ENCODE measurements around the gene COPS3.

COPS3 gene

DNA sequence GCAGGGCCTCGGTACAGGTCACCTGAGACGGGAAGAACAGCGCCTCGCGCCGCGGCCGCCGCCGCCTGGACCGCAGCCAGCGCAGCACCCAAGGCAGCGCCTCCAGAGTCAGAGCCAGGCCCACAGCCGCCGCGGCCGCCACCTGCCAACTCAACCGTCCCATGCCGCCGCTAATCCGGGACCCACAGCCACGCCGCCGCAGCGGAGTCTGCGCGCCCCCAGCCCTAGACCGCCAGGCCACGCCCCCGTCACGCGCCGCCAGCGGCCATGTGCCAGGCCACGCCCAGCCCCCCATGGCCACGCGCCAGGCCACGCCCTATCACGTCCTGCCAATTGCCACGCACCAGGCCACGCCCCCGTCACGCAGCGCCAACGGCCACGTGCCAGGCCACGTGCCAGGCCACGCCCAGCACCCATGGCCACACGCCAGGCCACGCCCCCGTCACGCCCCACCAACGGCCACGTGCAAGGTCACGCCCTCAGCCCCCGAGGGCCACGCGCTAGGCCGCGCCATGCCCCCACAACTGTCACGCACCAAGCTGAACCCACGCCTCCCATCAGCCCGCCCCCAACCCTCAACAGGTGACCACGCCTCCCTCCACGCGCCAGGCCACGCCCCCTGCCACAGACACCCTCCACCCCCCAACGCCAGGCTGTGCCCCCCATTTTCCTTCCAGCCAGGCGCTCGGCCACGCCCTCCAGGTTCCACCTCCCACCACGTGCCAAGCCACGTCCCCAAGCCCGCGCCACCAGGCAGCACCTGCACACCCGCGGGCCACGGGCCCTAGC lies 74.7 kb downstream of the COPS3 start, which contains the start of gene PLD6:
Gene PLD6, minus strand, starts transcription at position 210 of the 789 bp plus-strand sequence. Its CDS starts 47 bp downstream, at position 163.
- Mint-ChIP-seq H3K36me3 (ENCODE audit: low read depth) (peaks cover 35% of the 10 kb centered on the region), H3K27ac (peak within 1 kb of the TSS; percentile 84), H3K4me1 (ENCODE audit: low read depth) (peaks cover 33% of the 10 kb centered on the region), H3K4me3 (peak within 1 kb of the TSS; percentile 77), H3K9me3 (no peaks in the 10 kb centered on the region), H3K27me3 (peaks cover 15% of the 10 kb centered on the region)
- intact Hi-C loops (cut with micrococcal nuclease) = loop anchor here (2.0 kb wide), 1 partner anchor 56 kb away; no protein-coding TSS in a partner anchor

DNA sequence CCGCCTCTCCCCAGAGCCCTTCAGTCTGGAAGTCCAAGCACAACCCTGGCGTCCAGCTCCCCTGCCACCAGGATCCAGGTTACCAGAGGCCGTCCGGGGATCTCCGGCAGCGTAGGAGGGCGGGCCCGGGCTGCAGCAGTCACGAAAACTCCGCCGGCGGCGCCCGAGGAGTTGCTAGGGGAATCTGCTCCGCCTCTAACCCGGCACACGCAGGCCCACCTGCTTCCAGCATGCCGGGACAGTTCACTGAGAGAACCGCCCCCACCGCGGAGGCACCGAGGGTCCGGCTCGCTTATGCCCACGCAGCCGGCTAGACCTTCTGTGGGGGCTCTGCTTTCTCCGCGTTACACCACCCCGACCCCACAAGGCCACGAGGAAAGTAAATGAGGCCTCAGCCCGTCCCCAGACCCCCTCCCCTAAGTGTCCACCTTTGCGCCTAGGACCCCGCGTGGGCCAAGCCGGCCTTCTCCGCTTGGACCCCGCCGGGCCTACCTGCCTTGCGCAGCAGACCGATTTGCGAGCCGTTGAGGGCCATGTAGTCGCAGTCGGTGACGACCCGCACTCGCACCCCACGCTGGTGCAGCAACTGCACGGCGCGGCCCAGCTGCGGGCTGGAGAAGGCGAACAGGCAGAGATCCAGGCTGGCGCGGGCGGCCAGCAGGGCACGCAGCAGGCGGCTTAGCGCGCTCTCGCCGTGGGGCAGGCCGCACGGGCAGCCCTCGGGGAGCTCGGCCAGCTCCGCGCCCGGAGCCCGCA lies 75.5 kb downstream of the COPS3 start:
- peak overlapping the region; percentile 84 for H3K27ac Mint-ChIP-seq
- peaks cover 15% of the 10 kb centered on the region for H3K27me3 Mint-ChIP-seq
- peaks cover 31% of the 10 kb centered on the region for H3K36me3 Mint-ChIP-seq (ENCODE audit: low read depth)
- intact Hi-C loops (cut with micrococcal nuclease) = loop anchor here (2.0 kb wide), 1 partner anchor 55 kb away; no protein-coding TSS in a partner anchor
- peaks cover 33% of the 10 kb centered on the region for H3K4me1 Mint-ChIP-seq (ENCODE audit: low read depth)
- no peaks in the 10 kb centered on the region for H3K9me3 Mint-ChIP-seq
- H3K4me3 Mint-ChIP-seq = peak overlapping the region; percentile 77

GRCh38 chr17:17204635-17205231 lies 76.3 kb downstream of the COPS3 start:
- intact Hi-C loops (cut with micrococcal nuclease) = no loop called here
- Mint-ChIP-seq H3K27me3 (peaks cover 15% of the 10 kb centered on the region), H3K9me3 (no peaks in the 10 kb centered on the region), H3K4me3 (peak overlapping the region; percentile 77), H3K4me1 (ENCODE audit: low read depth) (peaks cover 33% of the 10 kb centered on the region), H3K27ac (peak overlapping the region; percentile 84), H3K36me3 (ENCODE audit: low read depth) (peaks cover 30% of the 10 kb centered on the region)

GRCh38 chr17:17204041-17204591 lies 76.9 kb downstream of the COPS3 start:
- H3K4me3 Mint-ChIP-seq = no peak overlapping the region

GRCh38 chr17:17203173-17203730 lies 77.8 kb downstream of the COPS3 start:
- intact Hi-C loops (cut with micrococcal nuclease) = no loop called here
- H3K4me3 Mint-ChIP-seq = no peak overlapping the region
- no peaks in the 10 kb centered on the region for H3K9me3 Mint-ChIP-seq
- peaks cover 30% of the 10 kb centered on the region for H3K36me3 Mint-ChIP-seq (ENCODE audit: low read depth)
- peaks cover 33% of the 10 kb centered on the region for H3K4me1 Mint-ChIP-seq (ENCODE audit: low read depth)
- H3K27me3 Mint-ChIP-seq = peaks cover 15% of the 10 kb centered on the region
- no peak overlapping the region for H3K27ac Mint-ChIP-seq

More at GRCh38 chr17:17204041-17204591, 76.9 kb downstream of the COPS3 start:
- Mint-ChIP-seq H3K4me1 (ENCODE audit: low read depth) (peaks cover 33% of the 10 kb centered on the region), H3K36me3 (ENCODE audit: low read depth) (peaks cover 30% of the 10 kb centered on the region), H3K27ac (peak overlapping the region; percentile 84), H3K9me3 (no peaks in the 10 kb centered on the region), H3K27me3 (peaks cover 15% of the 10 kb centered on the region)
- intact Hi-C loops (cut with micrococcal nuclease) = no loop called here

GRCh38 chr17:17201907-17202306 lies 79.1 kb downstream of the COPS3 start:
- no peaks in the 10 kb centered on the region for H3K9me3 Mint-ChIP-seq
- H3K27me3 Mint-ChIP-seq = peaks cover 15% of the 10 kb centered on the region
- H3K4me3 Mint-ChIP-seq = no peak overlapping the region
- intact Hi-C loops (cut with micrococcal nuclease) = no loop called here
- H3K36me3 Mint-ChIP-seq (ENCODE audit: low read depth) = peaks cover 30% of the 10 kb centered on the region
- no peak overlapping the region for H3K27ac Mint-ChIP-seq
- H3K4me1 Mint-ChIP-seq (ENCODE audit: low read depth) = peaks cover 32% of the 10 kb centered on the region

DNA sequence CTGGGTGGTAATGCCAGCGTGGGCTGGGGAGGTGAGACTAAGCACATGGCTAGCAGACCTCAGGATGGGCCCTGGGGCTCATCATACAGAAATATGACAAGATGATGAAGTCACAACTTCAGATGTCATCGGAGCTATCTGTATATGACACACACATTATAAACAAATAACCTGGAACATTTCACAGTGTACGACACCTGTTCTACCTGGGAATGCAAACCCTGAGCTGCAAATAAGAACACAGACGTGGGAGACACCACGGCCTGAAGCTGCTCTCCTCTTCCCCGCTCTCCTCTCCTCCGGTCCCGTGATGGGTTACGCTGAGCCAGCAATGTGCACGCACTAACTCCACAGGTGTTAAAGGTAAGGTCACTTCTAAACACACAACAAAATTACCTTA lies 79.8 kb downstream of the COPS3 start:
- peaks cover 30% of the 10 kb centered on the region for H3K36me3 Mint-ChIP-seq (ENCODE audit: low read depth)
- intact Hi-C loops (cut with micrococcal nuclease) = no loop called here
- no peak overlapping the region for H3K27ac Mint-ChIP-seq

DNA sequence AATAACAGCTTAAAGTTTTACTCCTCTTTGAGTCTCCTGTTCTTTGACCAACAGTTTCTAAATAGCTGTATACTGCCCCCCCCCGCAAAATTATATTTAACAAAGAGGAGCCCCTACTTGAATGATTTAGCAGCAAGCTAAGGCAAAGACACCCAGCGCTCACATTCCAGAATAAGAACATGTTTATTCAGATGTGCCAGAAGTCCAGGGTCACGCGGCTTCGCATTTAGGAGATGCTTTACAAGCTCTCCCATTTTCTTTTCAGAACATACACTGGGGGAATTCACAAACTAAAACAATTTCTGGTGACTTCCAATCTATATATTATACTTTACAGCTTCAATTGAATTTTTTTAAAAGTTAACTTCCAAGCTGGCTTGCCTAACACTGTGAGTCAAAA lies 80.2 kb downstream of the COPS3 start:
- no peak overlapping the region for H3K4me3 Mint-ChIP-seq
- intact Hi-C loops (cut with micrococcal nuclease) = no loop called here
- H3K4me1 Mint-ChIP-seq (ENCODE audit: low read depth) = peaks cover 25% of the 10 kb centered on the region
- H3K9me3 Mint-ChIP-seq = no peaks in the 10 kb centered on the region
- H3K27me3 Mint-ChIP-seq = peaks cover 12% of the 10 kb centered on the region
- peaks cover 30% of the 10 kb centered on the region for H3K36me3 Mint-ChIP-seq (ENCODE audit: low read depth)
- H3K27ac Mint-ChIP-seq = no peak overlapping the region

More for the DNA sequence above, 79.8 kb downstream of the COPS3 start:
- Mint-ChIP-seq H3K4me1 (ENCODE audit: low read depth) (peaks cover 26% of the 10 kb centered on the region), H3K9me3 (no peaks in the 10 kb centered on the region), H3K4me3 (no peak overlapping the region), H3K27me3 (peaks cover 12% of the 10 kb centered on the region)

DNA sequence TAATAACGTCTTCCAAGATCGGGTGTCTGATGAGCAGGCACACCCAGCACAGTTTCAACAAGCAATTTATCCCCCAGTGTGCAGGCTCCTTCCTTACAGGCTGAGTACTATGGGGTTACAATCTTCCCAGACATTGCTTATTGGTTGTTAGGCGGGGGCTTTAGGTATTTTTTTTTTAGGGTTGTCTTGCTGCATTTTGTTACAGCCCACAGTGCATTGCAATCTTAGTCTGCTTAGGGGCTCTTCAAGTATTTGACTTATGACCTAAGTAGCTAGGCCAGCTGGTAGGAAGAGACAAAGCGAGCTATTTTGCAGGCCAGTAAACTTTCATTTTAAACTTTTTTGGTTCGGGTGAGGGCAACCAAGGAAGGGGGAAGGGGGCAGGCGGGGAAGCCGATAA lies 80.7 kb downstream of the COPS3 start:
- Mint-ChIP-seq H3K4me3 (no peak overlapping the region), H3K9me3 (no peaks in the 10 kb centered on the region), H3K36me3 (ENCODE audit: low read depth) (peaks cover 30% of the 10 kb centered on the region), H3K27me3 (peaks cover 10% of the 10 kb centered on the region), H3K4me1 (ENCODE audit: low read depth) (peaks cover 20% of the 10 kb centered on the region), H3K27ac (no peak overlapping the region)
- intact Hi-C loops (cut with micrococcal nuclease) = no loop called here

DNA sequence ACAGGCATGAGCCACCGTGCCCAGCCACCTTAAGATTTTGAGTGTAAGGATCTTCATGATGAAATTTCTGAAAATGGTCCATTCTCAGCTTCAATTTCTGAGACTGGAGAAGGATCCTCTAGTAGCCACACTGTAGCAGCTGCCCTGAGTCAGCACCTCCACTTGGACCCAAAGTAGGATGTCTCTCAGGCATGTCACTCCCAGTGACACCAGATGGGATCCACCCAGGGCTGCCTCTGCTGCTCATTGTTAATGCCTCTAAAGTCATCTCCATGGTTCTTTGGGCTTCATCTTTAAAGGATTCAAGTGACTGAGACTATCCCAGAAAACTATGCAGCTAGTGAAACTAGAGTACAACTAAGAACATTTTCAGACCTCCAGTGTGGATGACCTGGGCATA lies 82.8 kb downstream of the COPS3 start:
- intact Hi-C loops (cut with micrococcal nuclease) = no loop called here
- no peak overlapping the region for H3K27ac Mint-ChIP-seq

DNA sequence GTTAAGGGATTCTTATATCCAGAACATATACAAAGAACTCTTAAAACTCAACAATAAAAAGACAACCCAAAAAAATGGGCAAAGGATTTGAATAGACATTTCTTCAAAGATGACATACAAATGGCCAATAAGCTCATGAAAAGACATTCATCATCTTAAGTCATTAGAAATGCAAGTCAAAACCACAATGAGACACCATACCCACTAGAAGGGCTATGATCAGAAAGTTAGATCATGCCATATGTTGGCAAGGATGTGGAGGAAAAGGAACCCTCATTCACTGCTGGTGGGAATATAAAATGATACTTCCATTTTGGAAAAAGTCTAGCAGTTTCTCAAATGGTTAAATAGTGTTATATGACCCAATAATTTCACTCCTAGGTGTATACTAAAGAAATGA lies 84.3 kb downstream of the COPS3 start:
- peaks cover 9% of the 10 kb centered on the region for H3K36me3 Mint-ChIP-seq (ENCODE audit: low read depth)

More for the DNA sequence above, 82.8 kb downstream of the COPS3 start:
- Mint-ChIP-seq H3K4me3 (no peak overlapping the region), H3K4me1 (ENCODE audit: low read depth) (peaks cover under 1% of the 10 kb centered on the region), H3K9me3 (no peaks in the 10 kb centered on the region), H3K27me3 (no peaks in the 10 kb centered on the region), H3K36me3 (ENCODE audit: low read depth) (peaks cover 22% of the 10 kb centered on the region)

More for the DNA sequence above, 84.3 kb downstream of the COPS3 start:
- H3K27me3 Mint-ChIP-seq = no peaks in the 10 kb centered on the region
- intact Hi-C loops (cut with micrococcal nuclease) = no loop called here
- no peaks in the 10 kb centered on the region for H3K4me1 Mint-ChIP-seq (ENCODE audit: low read depth)
- H3K4me3 Mint-ChIP-seq = no peak overlapping the region
- H3K9me3 Mint-ChIP-seq = no peaks in the 10 kb centered on the region
- no peak overlapping the region for H3K27ac Mint-ChIP-seq

Data from dendritic cell treated with granulocyte-macrophage colony-stimulating factor and Interleukin-4, amounts not matched to agents 40 ng/mL and 50 ng/mL, for 4 days (primary cell).